OCI-LY1 (cell line): Measurements from ENCODE around the gene FHL1.

Experiments used
- CTCF ChIP-seq: fragments of 200-600 bp; sonication (generic), shearing (Covaris generic); IDR thresholded peaks from 2 replicates; pipeline ENCODE4 v1.5.1; 2017; ENCODE audit warnings: mild to moderate bottlenecking, antibody characterized with exemption, low read length, moderate library complexity, mixed read lengths
- EZH2 ChIP-seq: fragments of 200-600 bp; sonication (generic), shearing (Covaris generic); IDR thresholded peaks from 2 replicates; pipeline ENCODE4 v1.8.0; 2017; ENCODE audit warnings: borderline replicate concordance, mixed run types, mild to moderate bottlenecking, antibody characterized with exemption, low read length, moderate library complexity, mixed read lengths

GRCh38 chrX:136205882-136206380 lies 58.6 kb downstream of the FHL1 start:
- TF ChIP-seq CTCF, result no peak
- TF ChIP-seq EZH2, result no peak
